HG03558 (cell line): ENCODE data around the gene NKPD1.

Experiments
- ATAC-seq: cut with Tn5 transposase; IDR thresholded peaks from one replicate; pipeline ENCODE4 v1.9.1; 2021; ENCODE audit warnings: moderate number of reproducible peaks; ENCODE audit not compliant: unreplicated experiment; ENCODE audit errors: extremely low read depth

NKPD1 gene

GRCh38 chr19:45173816-45174215 lies 13.0 kb upstream of the NKPD1 start:
- no peak for ATAC-seq

GRCh38 chr19:45172611-45173208 lies 11.9 kb upstream of the NKPD1 start:
- ATAC-seq = no peak

- ATAC-seq = no peak
Observed at GRCh38 chr19:45172173-45172572, 11.4 kb upstream of the NKPD1 start.

- no peak for ATAC-seq
Observed at GRCh38 chr19:45171211-45171623, 10.4 kb upstream of the NKPD1 start.

GRCh38 chr19:45170146-45171106 lies 9.6 kb upstream of the NKPD1 start:
- no peak for ATAC-seq

- no peak for ATAC-seq
Observed at GRCh38 chr19:45169602-45170001, 8.8 kb upstream of the NKPD1 start.

- no peak for ATAC-seq
Observed at GRCh38 chr19:45168767-45169351, 8.1 kb upstream of the NKPD1 start.

GRCh38 chr19:45166723-45167252 lies 6.0 kb upstream of the NKPD1 start:
- ATAC-seq = no peak

- peak; percentile 66 for ATAC-seq
Observed at GRCh38 chr19:45164577-45165335, 4.0 kb upstream of the NKPD1 start.

GRCh38 chr19:45163751-45164460 lies 3.1 kb upstream of the NKPD1 start:
- ATAC-seq = no peak

GRCh38 chr19:45163156-45163555 lies 2.4 kb upstream of the NKPD1 start:
- no peak for ATAC-seq

- ATAC-seq = no peak
Observed at GRCh38 chr19:45162608-45163143, 1.9 kb upstream of the NKPD1 start.

GRCh38 chr19:45161738-45162607 lies 1.2 kb upstream of the NKPD1 start:
- ATAC-seq = no peak

GRCh38 chr19:45159971-45160324 lies 834 bp downstream of the NKPD1 start:
- no peak for ATAC-seq

- no peak for ATAC-seq
Observed at GRCh38 chr19:45159210-45159970, 1.4 kb downstream of the NKPD1 start.

GRCh38 chr19:45158503-45159209 lies 2.1 kb downstream of the NKPD1 start:
- ATAC-seq = no peak

GRCh38 chr19:45156751-45157150 lies 4.0 kb downstream of the NKPD1 start:
- no peak for ATAC-seq
